HG03460 (cell line): ENCODE results near the gene SLC25A47.
"Not testable (repeated sequence)": the region's sequence is repeated elsewhere in the genome, so short reads cannot be mapped to it uniquely, and the experiment has no call there.

ENCODE experiments used
- ATAC-seq: cut with Tn5 transposase; IDR thresholded peaks from one replicate; pipeline ENCODE4 v1.9.1; 2021; ENCODE audit not compliant: unreplicated experiment

SLC25A47 gene

GRCh38 chr14:100323121-100323941 is at the start of gene SLC25A47:
Gene SLC25A47 (plus strand): TSS chr14:100323339. CDS start chr14:100323415, 76 bp downstream.
- no peak for ATAC-seq

GRCh38 chr14:100274250-100274649 is 48.9 kb upstream of the SLC25A47 start:
- no peak for ATAC-seq

- ATAC-seq, result no peak
Observed at GRCh38 chr14:100275214-100275613, 47.9 kb upstream of the SLC25A47 start.

GRCh38 chr14:100278702-100279101 is 44.4 kb upstream of the SLC25A47 start:
- peak; percentile 73 for ATAC-seq

- no peak for ATAC-seq
Observed at GRCh38 chr14:100279133-100279532, 44.0 kb upstream of the SLC25A47 start.

- no peak for ATAC-seq
Observed at GRCh38 chr14:100279563-100279962, 43.6 kb upstream of the SLC25A47 start.

GRCh38 chr14:100281286-100282082 is 41.7 kb upstream of the SLC25A47 start:
- no peak for ATAC-seq

- ATAC-seq, result no peak
Observed at GRCh38 chr14:100282083-100282350, 41.1 kb upstream of the SLC25A47 start.

- ATAC-seq, result no peak
Observed at GRCh38 chr14:100282766-100283419, 40.2 kb upstream of the SLC25A47 start.

GRCh38 chr14:100283436-100283835 is 39.7 kb upstream of the SLC25A47 start:
- ATAC-seq, result not testable (repeated sequence)

- no peak for ATAC-seq
Observed at GRCh38 chr14:100283984-100284881, 38.9 kb upstream of the SLC25A47 start.

- peak; percentile 74 for ATAC-seq
Observed at GRCh38 chr14:100285021-100285912, 37.9 kb upstream of the SLC25A47 start.

GRCh38 chr14:100285913-100286400 is 37.2 kb upstream of the SLC25A47 start:
- no peak for ATAC-seq

GRCh38 chr14:100286484-100287191 is 36.5 kb upstream of the SLC25A47 start:
- no peak for ATAC-seq

- no peak for ATAC-seq
Observed at GRCh38 chr14:100287202-100287997, 35.7 kb upstream of the SLC25A47 start.

- not testable (repeated sequence) for ATAC-seq
Observed at GRCh38 chr14:100287998-100288295, 35.2 kb upstream of the SLC25A47 start.

GRCh38 chr14:100288382-100289185 is 34.6 kb upstream of the SLC25A47 start:
- no peak for ATAC-seq
